ENCODE measurements around the gene MDM2.

Gene MDM2

GRCh38 chr12:68807576-68808387 is at the start of gene MDM2:
Gene MDM2, plus strand, starts transcription at chr12:68808177. Its CDS starts 301 bp downstream, at chr12:68808478.
- DNase-seq, result peak; percentile 64

GRCh38 chr12:68759852-68760251 is 48.1 kb upstream of the MDM2 start:
- no peak for DNase-seq

GRCh38 chr12:68760806-68761441 is 47.1 kb upstream of the MDM2 start:
- DNase-seq, result no peak

- no peak for DNase-seq
Measured at GRCh38 chr12:68761442-68761812, 46.5 kb upstream of the MDM2 start.

- DNase-seq, result no peak
Measured at GRCh38 chr12:68761901-68762630, 45.9 kb upstream of the MDM2 start.

- no peak for DNase-seq
Measured at GRCh38 chr12:68762691-68763090, 45.3 kb upstream of the MDM2 start.

GRCh38 chr12:68765696-68766095 is 42.3 kb upstream of the MDM2 start:
- no peak for DNase-seq

GRCh38 chr12:68766646-68767045 is 41.3 kb upstream of the MDM2 start:
- no peak for DNase-seq

- DNase-seq, result no peak
Measured at GRCh38 chr12:68767191-68767590, 40.8 kb upstream of the MDM2 start.

GRCh38 chr12:68768431-68768939 is 39.5 kb upstream of the MDM2 start:
- DNase-seq, result no peak

- DNase-seq, result no peak
Measured at GRCh38 chr12:68769941-68770340, 38.0 kb upstream of the MDM2 start.

GRCh38 chr12:68771223-68771925 is 36.6 kb upstream of the MDM2 start:
- DNase-seq, result no peak

GRCh38 chr12:68772714-68773113 is 35.3 kb upstream of the MDM2 start:
- DNase-seq, result no peak

GRCh38 chr12:68773582-68773981 is 34.4 kb upstream of the MDM2 start:
- no peak for DNase-seq

GRCh38 chr12:68775121-68775630 is 32.8 kb upstream of the MDM2 start:
- DNase-seq, result no peak

- no peak for DNase-seq
Measured at GRCh38 chr12:68776976-68777610, 30.9 kb upstream of the MDM2 start.

GRCh38 chr12:68779280-68779679 is 28.7 kb upstream of the MDM2 start:
- no peak for DNase-seq

- DNase-seq, result no peak
Measured at GRCh38 chr12:68780731-68781130, 27.2 kb upstream of the MDM2 start.

- no peak for DNase-seq
Measured at GRCh38 chr12:68781728-68782127, 26.2 kb upstream of the MDM2 start.

GRCh38 chr12:68784015-68784414 is 24.0 kb upstream of the MDM2 start:
- no peak for DNase-seq

GRCh38 chr12:68785358-68785757 is 22.6 kb upstream of the MDM2 start:
- DNase-seq, result no peak

- DNase-seq, result no peak
Measured at GRCh38 chr12:68785823-68786222, 22.2 kb upstream of the MDM2 start.

All from NCI-H1694 treated with DMSO at 0.1 percent for 48 hours (cell line).